Stimulated activated CD8-positive, alpha-beta memory T cell treated with anti-CD3 and anti-CD28 coated beads, Interleukin-4, amount 100 ng/mL, for 48 hours (primary cell): ENCODE data around the gene ANKRD11.
"Not testable (repeated sequence)": the region's sequence is repeated elsewhere in the genome, so short reads cannot be mapped to it uniquely, and the experiment has no call there.

Experiments
- DNase-seq: peaks from one replicate; pipeline ENCODE4 v3.0.0-alpha.2; 2020

The ANKRD11 gene

DNA sequence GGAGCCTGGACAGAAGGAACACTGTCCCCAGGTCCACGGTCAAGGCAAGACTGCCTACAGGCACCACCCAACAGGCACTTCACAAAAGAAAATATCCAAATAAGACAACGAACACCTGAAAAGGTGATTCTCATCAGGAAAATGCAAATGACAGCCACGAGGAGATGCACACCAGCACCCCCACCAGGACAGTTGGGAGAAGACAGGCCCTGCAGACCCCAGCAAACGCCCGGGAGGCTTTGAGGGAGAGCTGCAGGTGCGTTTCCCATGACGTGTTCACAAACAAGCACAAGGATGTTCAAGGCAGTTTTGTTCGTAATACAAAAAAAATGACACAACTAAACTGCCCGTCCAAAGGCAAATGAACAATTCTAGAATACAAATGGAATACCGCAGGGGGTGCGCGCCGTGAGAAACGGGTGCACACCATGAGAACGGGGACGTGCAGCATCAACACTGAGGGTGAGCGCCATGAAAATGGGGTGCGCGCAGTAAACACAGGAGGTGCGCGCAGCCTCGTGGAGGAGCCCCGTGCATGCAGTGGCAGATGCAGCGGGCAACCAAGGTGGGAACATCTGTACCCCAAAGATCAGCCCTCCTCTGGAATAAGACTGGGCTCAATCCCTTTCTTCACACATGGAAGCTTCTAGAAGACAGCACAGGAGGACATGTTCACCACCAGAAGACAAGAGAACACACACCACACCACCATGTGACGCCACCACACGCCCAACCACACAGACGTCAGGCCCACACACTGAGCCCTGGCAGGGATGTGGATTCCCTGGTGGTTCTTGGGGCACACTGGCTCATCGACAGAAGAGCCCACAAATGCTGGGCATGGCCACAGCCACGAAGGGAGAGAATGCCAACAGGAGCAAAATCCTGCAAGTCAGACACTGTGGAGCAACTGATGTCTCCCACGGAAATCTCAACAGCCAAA lies 181.7 kb downstream of the ANKRD11 start:
- DNase-seq = peak; percentile 66

DNA sequence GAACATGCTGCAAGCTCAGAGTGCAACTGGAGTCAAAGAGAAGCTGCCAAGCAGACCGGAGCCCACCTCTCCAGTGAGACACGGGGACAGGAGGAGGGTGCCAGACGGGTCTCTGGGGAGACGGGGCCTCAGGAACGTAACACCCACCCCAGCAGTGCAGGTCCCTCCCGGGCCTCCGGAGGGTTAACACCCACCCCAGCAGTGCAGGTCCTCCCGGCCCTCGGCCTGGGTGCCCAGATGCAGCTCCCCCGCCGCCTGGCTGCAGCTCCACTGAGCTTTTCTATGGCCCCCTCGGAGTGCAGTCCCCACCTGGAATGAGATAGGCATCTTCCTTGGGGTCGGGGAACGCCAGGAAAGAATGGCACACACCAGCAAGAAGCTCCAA lies 182.9 kb downstream of the ANKRD11 start:
- DNase-seq = no peak

DNA sequence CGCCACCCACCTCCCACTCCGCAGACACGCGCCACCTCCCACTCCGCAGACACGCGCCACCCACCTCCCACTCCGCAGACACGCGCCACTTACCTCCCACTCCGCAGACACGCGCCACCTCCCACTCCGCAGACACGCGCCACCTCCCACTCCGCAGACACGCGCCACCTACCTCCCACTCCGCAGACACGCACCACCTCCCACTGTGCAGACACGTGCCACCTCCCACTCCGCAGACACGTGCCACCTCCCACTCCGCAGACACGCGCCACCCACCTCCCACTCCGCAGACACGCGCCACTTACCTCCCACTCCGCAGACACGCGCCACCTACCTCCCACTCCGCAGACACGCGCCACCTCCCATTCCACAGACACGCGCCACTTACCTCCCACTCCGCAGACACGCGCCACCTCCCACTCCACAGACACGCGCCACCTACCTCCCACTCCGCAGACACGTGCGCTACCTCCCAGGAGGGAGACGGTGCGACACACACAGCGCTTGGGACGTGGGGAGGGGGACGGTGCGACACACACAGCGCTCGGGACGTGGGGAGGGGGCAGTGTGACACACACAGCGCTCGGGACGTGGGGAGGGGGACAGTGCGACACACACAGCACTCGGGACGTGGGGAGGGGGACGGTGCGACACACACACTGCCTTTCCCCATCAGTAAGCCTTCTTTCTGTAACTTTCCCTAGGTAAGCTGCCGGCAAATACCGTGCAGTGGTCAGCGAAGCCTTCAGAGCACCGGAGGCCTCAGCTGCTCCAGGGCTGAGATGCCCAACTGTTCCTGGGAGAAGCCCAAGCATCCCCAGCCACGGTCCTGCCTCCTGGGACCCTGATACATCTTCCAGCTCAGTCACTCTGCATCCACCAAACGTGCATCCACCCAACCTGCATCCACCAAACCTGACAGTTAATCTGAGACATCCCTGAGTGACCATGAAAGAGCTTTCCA lies 183.6 kb downstream of the ANKRD11 start:
- not testable (repeated sequence) for DNase-seq

DNA sequence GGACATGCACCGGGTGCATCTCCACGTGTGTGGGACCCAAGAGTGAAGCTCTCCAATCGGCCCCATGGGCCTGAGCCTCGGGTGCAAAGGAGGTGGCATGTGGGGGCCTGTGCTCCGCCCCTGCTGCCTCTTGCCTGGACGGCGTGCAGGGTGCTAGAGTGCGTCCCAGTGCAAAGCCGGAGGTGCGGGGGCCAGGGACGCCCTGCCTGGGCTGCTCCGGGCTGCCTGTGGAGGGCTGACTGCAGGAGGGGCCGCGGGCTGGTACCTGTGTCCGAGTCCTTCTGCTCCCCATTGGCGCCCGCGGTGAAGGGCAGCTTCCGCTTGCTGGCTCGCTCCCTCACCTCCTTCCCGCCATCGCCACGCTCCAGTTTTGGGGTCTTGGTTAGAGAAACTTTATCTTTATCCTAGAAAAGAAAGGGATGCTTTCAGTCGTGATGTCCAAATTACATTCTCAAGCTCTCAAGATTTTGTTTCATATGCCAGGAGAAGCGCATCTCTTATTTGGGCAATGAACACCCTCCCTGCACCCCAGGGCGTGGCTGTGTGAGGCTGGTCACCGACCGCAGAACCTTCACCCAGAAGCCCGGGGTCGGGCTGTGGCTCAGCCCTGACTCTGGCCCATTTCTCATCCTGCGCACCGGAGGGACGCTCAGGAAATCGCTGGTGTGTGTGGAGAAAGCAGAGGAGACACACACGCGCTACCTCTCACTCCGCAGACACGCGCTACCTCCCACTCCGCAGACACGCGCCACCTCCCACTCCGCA lies 185.2 kb downstream of the ANKRD11 start:
- DNase-seq = no peak

DNA sequence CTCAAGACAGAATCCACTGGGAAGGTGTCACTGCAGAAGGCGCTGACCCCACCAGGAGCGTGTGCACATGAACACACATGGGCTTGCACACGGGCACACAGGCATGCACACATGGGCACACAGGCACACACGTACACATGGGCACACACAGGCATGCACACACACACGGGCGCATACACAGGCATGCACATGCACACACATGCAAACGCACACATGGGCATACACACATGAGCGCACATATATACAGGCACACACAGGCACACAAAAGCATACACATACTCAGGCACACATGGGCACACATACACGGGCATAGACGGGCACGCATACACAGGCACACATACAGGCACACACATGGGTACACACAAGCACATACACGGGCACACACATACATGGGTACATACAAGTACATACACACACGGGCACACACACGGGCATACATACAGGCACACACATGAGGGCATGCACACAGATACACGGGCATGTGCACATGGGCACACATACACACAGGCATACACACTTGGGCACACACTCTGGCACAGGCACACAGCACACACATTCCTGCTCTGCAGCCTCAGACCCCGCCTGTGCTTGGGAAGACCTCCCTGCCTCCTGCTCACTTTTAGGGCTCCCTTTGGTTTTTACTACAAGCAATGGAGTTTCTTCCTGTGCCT lies 186.0 kb downstream of the ANKRD11 start:
- DNase-seq = no peak

DNA sequence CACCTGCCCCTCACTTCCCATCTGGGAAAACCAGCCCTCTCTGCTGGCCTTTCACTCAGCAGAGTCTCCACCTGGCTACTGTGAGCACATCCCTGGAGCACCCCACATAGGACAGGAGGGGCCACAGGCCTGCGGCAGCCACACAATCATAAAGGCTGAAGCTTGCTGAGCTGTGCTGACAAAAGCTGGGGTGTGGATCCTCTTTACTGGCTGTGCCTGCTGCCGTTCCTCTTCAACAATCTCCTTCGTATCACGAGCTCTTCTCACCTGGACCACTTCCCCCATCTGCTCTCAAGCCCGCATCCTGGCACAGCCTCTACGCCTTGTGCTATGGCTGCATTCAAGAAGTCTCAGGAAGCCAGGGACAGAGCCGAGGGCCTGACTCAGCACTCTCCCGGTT lies 186.7 kb downstream of the ANKRD11 start:
- DNase-seq = no peak

DNA sequence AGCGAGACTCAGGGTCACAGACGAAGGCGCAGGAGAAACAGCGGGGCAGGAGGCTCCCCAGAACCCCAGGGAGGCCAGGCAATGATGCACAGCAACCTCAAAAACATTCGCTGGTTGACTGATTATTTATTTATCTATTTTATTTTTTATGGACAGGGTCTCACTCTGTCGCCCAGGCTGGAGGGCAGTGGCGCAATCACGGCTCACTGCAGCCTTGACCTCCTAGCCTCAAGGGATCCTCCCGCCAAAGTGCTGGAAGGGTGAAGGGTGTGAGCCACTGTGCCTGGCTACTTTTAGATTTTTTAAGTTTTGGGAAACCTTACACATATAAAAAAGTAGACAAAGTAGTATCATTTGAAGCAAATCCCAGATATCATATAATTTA lies 189.4 kb downstream of the ANKRD11 start:
- DNase-seq = no peak

DNA sequence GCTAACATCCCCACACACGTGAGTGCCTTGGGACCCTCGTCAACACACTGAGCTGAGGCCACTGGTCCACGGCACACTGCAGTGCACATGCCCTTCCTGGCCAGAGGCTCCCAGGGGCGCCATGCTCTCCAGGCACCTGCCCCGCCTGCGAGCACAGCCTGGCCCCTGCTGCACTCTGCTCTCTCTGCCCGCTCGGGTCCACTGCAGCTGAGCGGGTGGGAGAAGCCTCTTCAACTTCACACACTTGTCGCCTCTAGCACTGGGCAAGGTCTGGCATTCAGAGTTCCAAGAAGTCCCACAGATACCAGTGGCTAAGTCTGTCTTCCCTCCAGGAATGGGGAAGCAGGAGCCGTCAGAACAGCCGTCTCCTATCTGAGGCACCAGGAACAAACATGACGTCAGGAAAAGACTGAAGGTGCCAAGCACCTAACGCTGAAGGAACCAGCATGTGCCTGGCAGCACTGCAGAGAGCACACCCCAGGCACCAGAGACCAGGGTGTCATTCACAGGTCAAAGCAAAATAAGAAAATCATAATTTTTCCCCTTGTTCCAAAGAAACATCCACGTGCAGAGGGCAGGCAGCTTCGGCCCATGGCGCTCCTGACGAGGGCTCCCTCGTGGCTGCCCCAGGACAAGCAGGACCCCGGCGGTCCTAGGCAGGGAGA lies 189.9 kb downstream of the ANKRD11 start:
- DNase-seq = no peak

DNA sequence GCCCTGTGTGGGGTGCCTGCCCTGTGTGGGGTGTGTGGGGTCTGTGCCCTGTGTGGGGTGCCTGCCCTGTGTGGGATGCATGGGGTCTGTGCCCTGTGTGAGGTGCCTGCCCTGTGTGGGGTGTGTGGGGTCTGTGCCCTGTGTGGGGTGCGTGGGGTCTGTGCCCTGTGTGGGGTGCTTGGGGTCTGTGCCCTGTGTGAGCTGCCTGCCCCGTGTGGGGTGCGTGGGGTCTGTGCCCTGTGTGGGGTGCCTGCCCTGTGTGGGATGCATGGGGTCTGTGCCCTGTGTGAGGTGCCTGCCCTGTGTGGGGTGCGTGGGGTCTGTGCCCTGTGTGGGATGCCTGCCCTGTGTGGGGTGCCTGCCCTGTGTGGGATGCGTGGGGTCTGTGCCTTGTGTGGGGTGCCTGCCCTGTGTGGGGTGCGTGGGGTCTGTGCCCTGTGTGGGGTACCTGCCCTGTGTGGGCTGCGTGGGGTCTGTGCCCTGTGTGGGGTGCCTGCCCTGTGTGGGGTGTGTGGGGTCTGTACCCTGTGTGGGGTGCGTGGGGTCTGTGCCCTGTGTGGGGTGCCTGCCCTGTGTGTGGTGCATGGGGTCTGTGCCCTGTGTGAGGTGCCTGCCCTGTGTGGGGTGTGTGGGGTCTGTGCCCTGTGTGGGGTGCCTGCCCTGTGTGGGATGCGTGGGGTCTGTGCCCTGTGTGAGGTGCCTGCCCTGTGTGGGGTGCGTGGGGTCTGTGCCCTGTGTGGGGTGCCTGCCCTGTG lies 190.8 kb downstream of the ANKRD11 start:
- DNase-seq = not testable (repeated sequence)

DNA sequence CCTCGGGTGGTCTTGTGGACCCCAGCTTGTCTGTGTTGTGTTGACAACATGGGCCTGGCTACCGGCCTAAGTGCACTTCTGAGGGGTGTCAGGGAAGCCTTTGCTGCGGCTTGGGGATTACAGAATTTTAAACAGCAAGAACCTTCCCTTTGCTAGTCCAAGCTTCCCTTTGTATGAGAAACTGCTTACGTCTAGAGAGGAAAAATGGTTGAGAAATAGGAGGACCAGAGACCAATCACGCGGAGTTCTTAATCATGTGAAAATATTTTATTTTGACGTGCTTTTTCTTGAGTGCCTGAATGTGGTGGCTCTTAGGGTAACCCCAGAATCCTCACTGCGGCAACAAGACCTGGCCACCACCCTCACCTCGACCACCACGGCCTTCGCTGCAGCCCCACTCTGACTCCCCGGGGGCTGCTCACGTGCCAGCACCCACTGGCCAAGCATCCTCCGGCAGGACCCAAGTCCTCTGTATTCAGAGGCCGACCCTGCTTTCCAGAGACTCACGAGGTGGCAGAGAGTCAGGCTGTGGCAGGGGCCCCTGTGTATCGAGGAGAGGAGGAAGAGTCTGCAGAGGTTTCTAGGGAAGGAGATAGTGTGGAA lies 191.6 kb downstream of the ANKRD11 start:
- no peak for DNase-seq

DNA sequence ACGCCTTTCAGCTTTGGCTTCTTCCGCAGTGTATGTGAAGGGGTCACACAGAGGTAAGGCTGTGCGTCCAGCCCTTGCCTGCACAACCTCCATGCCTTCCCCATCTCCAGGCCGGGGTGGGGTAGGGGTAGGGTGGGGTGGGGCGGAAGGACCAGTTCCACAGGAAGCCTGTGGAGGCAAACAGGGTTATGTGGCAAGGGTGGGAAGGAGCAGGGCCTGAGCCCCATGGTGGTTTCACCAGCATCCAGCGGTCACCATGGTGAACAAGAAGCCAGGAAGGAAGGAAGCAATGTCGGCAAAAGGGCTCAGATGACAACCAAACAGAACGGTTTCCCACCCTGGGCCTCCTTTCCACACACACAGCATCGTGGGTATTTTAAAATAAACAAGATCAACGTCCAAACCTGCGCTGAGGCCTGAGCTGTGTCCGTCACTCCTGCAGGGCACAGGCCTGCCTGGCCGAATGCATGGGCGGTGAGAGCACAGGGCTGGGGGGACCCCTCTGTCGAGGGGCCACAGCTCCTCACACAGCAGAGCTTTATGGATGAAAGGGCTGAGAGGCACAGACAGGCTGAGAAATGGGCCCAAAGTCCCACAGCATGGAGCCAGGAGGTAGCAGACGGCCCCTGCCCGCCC lies 192.3 kb downstream of the ANKRD11 start:
- no peak for DNase-seq

DNA sequence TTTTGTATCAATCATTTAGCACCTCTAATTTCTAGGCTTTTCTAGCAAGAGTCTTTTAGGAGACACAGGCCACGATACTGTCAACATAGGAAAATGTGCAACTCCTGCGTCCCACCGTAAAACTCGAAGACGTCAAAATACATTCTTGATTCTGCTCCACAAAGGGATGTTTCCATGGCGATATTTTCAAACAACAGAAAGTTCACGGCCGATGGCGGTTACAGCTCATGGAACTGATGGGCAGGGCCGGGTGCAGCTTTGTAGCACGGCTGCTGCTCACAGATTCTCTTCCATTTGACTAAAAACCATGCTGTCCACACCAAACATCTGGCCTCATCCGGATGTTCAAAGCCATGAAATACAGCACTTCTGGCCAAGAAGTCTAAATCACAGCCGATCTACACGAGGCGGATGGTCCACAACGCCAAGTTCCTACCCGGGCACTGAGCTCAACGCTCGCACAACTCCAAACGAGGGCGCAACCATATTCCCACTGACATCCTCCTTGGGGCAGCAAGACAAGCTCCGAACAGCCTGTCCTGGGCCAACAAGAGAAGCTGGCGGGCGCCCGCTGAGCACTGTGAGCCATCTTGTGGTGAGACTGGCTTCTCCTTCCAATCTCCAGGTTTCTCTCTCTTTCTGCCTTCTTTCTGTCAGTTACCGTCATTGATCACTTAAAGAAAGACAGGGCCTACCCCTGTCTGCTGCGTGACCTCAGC lies 193.0 kb downstream of the ANKRD11 start:
- DNase-seq = no peak

DNA sequence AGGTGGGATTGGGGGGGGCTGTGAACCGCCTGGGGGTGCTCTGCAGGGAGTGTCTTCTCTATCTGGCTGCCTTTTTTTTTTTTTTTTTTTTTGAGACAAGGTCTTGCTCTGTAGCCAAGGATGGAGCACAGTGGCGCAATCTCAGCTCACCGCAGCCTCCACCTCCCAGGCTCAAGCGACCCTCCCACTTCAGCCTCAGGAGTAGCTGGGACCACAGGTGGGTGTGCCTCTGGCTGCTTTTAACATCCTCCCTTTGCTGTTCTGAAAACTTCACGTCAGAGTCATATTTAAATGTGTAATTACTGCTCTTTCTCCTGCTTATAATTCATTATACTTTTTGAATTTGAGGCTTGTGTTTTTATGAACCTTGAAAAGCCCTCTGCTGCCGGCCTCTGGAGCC lies 194.4 kb downstream of the ANKRD11 start:
- DNase-seq = no peak

DNA sequence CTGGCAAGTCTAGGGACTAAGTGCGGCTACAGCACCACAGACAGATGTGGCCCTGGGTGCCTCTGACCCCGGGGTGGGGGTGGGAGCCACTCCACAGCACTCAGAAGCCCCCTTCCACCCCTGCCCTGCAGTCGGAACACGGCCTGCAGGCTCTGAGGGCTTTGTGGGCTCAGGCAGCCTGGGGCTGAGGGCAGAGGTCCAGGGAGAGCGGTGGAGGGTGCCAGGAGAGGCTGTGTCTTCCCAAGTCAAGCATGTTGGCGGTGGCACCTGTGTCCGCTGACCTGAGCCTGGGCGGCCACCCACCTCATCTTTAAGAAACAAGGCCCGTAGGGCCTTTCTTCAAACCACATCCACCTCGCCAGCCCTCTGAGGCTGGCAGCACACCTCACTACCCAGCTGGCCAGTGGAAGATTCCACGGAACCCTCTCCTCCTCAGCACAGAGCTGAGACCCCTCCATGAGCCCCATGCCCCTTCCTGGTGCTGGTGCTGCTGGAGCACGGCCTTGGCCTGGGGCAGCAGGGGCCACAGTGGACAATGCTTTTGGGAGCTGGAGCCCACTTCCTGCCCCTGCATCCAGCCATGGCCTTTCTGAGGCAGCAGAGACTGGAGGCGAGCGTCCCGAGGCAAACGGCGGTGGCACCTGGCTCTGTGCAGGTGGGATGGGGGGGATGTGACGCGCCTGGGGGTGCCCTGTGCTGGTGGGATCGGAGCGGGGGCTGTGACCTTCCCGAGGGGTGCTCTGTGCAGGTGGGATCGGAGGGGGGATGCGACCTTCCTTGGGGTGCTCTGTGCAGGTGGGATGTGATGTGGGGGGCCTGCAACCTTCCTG lies 195.1 kb downstream of the ANKRD11 start:
- no peak for DNase-seq

DNA sequence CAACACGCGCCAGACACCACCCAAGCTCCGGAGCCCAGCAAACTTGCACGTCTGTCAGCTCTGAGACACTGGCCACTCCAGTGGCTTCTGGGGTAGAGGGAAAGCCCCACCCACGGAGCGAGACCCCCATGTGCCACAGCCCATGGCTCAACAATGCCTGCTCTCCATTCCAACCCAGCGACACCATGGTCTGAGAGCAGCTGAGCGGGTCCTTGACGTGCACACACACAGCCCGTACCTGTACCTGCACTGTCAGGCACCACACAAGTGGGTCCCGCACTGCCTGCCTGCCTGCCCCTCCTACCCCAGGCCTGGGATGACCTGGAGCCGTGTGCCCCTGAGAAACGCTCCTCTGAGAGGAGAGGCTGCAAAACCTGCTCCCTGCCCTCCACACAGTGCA lies 195.9 kb downstream of the ANKRD11 start:
- DNase-seq = no peak

DNA sequence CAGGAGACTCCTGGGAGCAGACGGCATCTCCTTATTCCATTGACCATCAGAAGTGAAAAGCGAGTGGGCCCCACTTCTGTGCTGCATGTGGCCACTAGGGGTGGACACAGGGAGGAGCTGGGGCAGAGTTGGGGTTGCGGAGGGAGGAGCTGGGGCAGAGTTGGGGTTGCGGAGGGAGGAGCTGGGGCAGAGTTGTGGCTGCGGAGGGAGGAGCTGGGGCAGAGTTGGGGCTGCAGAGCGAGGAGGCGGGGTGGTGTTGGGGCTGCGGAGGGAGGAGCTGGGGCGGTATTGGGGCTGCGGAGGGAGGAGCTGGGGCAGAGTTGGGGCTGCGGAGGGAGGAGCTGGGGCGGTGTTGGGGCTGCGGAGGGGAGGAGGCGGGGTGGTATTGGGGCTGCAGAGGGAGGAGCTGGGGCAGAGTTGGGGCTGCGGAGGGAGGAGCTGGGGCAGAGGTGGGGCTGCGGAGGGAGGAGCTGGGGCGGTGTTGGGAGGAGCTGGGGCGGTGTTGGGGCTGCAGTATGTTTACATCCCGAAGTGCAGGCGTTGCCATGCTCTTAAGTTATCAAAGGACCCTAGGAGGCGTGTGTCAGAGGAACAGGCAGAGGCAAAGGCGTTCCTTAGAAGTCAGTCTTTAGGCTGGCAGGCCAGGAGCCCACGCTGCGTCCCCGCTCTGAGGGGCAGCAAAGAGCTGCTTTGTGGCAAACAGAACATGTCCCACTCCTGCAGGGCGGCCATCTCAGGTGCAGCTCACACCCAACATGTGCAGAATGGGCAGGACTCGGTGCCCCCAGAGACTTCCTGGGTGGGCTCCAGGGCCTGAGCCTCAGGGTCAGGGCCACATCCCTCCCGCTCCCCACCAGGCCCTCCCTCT lies 196.9 kb downstream of the ANKRD11 start:
- DNase-seq = no peak

DNA sequence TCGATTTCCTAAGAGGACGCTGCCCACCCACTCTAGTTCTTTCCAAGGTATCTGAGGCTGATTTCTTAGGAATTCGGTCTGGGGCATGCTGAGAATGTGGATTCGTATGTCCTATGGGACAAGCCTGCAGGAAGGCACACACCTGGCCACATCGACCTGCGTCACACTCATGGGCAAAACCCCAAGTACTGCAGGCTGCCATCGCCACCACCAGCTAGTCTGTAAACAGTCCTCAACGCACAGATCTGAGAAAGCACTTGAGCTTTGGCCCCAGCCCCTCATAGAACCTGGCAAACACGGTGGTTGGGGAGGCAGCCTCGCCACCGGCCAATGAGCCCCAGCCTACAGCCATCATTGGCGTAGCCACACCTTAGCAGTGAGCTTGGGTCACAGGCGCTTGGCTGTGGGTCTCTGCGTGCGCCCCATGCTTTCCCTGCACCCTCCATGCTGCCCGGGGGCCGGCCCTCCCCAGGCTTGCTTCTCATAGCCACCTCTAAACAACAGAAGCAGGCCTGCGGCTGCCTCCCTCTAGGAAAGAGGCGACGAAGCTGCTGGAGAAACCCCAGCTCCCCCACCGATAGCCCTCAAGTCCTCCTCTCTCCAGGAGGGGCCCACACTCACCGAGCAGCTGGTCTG lies 197.8 kb downstream of the ANKRD11 start:
- DNase-seq = no peak
